GM23338 (cell line): ENCODE results near the gene RASSF10.

ENCODE experiments used
- NANOG ChIP-seq: IDR thresholded peaks from 2 replicates; pipeline ENCODE4 v1.6.1; 2016; ENCODE audit warnings: antibody characterized with exemption, borderline replicate concordance
- TF ChIP-seq, protein P1 (sequence below): IDR thresholded peaks from one replicate; pipeline ENCODE4 v1.6.1; 2018; ENCODE audit warnings: antibody characterized with exemption; ENCODE audit not compliant: unreplicated experiment

GRCh38 chr11:12993626-12994025 is 15.5 kb upstream of the RASSF10 start:
- TF ChIP-seq, protein P1, sequence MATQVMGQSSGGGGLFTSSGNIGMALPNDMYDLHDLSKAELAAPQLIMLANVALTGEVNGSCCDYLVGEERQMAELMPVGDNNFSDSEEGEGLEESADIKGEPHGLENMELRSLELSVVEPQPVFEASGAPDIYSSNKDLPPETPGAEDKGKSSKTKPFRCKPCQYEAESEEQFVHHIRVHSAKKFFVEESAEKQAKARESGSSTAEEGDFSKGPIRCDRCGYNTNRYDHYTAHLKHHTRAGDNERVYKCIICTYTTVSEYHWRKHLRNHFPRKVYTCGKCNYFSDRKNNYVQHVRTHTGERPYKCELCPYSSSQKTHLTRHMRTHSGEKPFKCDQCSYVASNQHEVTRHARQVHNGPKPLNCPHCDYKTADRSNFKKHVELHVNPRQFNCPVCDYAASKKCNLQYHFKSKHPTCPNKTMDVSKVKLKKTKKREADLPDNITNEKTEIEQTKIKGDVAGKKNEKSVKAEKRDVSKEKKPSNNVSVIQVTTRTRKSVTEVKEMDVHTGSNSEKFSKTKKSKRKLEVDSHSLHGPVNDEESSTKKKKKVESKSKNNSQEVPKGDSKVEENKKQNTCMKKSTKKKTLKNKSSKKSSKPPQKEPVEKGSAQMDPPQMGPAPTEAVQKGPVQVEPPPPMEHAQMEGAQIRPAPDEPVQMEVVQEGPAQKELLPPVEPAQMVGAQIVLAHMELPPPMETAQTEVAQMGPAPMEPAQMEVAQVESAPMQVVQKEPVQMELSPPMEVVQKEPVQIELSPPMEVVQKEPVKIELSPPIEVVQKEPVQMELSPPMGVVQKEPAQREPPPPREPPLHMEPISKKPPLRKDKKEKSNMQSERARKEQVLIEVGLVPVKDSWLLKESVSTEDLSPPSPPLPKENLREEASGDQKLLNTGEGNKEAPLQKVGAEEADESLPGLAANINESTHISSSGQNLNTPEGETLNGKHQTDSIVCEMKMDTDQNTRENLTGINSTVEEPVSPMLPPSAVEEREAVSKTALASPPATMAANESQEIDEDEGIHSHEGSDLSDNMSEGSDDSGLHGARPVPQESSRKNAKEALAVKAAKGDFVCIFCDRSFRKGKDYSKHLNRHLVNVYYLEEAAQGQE, result no peak
- TF ChIP-seq NANOG, result no peak
